AG08396 (cell line): ENCODE measurements around the gene GALNT4.
A peak's percentile ranks its signal among the peaks of the same experiment; 100 is the strongest.

Experiments used
- DNase-seq: peaks from one replicate; pipeline ENCODE4 v3.0.0; 2012; ENCODE audit warnings: low spot score, mixed read lengths

Gene GALNT4

GRCh38 chr12:89529738-89530137, 5.1 kb upstream of the GALNT4 start:
- DNase-seq, result peak; percentile 60

DNA sequence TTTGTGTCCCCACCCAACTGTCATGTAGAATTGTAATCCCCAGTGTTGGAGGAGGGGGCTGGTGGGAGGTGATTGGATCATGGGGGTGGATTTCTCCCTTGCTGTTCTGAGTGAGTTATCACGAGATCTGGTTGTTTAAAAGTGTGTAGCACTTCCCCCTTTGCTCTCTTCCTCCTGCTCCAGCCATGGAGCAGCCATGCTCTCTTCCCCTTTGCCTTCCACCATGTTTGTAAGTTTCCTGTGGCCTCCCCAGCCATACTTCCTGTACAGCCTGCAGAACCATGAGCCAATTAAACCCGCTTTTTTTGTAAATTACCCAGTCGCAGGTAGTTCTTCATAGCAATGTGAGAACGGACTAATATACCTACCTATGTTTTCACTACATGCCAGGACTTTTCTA, 3.8 kb upstream of the GALNT4 start:
- no peak for DNase-seq

DNA sequence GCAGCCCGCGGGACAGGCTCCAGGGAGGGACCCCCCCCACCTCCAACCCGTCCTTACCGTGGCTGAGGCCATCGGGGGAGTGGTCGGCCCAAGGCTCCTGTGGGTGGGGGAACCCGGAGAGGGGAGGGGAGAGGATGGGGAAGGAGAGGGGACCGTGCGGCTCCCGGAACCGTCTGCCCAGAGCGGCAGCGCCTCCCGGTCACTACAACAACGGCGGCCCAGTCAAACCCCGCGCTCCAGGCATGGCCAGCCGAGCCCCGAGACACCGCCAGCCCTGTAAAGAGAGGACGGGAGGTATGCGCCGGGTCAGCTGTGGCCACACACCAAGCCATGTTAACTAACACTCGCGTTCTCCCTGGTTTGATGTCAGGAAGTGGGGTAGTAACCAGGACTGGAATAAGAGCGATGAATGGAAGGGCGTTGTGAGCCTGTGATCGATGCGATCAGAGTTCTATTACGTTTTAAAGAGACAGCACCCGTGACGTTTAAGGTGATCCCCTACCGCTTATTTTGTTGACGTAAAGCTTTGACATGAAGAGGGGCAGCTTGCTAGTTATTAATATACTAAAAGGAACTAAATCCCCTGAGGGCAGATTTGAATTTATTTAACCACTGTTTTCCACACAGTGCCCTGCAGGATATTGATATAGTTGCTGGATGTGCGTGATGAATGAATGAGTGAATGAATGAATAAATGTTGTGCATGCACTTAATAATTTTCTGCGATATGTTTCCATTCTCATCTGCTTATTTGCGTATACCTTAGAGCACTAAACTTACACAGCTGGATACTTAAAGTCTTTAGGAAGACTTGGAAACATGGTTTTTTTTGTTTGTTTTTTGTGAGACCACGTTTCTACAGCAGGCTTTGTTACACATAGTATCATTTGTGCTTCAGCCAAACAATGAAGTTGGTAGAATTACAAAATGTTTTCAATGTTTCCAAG, 1.5 kb upstream of the GALNT4 start, which contains the start of gene POC1B:
Gene POC1B, minus strand, starts transcription at position 224 of the 947 bp plus-strand sequence. Its CDS starts 152 bp downstream, at position 72.
- DNase-seq, result peak; percentile 85

DNA sequence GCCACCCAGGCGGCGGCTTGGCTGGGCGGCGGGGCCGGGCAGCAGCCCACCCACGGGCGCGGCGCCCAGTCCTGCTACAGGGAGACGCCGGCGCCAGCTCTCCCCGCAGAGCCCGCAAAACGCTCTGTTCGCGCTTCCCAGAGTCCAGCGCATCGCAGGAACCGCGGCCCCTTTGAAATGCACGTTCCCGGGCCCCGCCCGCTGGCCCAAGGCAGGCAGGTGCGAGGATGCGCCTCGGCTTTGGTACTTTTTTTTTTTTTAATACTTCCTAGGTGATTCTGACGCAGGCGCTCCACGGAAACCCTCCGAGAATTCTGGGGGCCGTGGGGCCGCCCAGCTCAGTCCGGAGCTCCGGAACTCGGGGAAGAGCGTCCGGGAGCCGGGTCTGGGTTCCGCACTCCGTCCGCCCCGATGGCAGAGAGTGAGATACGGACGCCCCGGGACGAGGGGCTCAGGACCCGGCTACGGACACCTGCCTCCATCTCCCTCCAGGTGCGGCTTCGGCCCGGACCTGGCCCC, 768 bp upstream of the GALNT4 start:
- peak; percentile 58 for DNase-seq

DNA sequence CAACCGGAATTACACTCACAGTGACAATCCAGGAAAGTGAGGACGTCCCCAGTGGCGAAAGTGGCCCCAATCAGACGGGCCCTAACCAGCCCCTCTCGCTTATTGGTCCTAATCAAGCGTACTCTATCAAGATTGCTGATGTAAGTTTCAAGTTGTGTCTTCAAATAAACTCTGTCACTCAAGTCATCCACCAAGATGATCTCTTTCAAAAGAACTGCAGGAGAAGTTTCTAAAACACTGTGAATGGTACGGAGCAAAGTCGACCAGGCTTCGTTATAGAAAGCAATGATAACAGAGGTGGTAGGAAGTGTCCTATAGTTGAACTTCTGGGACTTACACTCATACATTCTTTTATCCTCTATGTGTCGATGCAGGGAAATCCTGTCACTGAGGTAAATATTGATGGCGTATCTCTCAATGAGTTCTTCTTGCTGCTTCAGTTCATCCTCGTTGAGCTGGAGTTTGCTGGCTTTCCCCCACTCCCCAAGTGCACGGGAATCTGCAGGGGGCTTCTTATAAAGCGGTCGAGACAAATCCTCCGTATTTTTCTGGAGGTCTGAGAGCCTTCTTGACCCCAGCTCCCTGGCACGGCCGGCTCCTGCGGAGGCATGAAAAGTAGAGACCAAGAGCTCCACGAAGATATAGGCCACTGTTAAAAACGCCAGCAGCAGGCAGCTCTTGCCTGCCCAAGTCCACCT, 604 bp downstream of the GALNT4 start:
- no peak for DNase-seq

- DNase-seq, result no peak
Observed at GRCh38 chr12:89523393-89523792, 1.2 kb downstream of the GALNT4 start.

- DNase-seq, result no peak
Observed at GRCh38 chr12:89521364-89522223, 3.0 kb downstream of the GALNT4 start.

GRCh38 chr12:89517720-89518119, 6.9 kb downstream of the GALNT4 start:
- DNase-seq, result no peak

- DNase-seq, result no peak
Observed at GRCh38 chr12:89516633-89517032, 8.0 kb downstream of the GALNT4 start.

- no peak for DNase-seq
Observed at GRCh38 chr12:89514751-89515150, 9.8 kb downstream of the GALNT4 start.

- no peak for DNase-seq
Observed at GRCh38 chr12:89513544-89513943, 11.1 kb downstream of the GALNT4 start.

- DNase-seq, result no peak
Observed at GRCh38 chr12:89507015-89507824, 17.4 kb downstream of the GALNT4 start.

DNA sequence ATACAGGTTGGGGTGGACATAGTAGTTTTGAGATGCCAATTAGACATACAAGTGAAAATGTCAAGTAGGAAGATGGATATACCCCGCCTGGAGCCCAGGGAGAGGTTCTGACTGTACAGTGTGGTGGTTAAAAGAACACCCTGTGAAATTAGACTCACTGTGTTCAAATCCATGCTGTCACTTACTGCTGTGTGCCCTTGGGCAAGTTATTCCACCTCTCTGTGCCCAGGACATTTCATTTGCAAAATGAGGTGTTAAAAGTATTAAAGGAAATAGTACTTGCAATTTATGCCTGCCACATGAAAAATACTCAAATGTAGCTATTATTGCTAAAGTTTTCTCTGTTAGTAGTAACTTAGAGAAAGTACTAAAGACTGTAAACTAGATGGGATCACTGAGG, 18.5 kb downstream of the GALNT4 start:
- no peak for DNase-seq

- DNase-seq, result no peak
Observed at GRCh38 chr12:89504560-89505346, 19.8 kb downstream of the GALNT4 start.

- DNase-seq, result no peak
Observed at GRCh38 chr12:89501793-89502192, 22.8 kb downstream of the GALNT4 start.

DNA sequence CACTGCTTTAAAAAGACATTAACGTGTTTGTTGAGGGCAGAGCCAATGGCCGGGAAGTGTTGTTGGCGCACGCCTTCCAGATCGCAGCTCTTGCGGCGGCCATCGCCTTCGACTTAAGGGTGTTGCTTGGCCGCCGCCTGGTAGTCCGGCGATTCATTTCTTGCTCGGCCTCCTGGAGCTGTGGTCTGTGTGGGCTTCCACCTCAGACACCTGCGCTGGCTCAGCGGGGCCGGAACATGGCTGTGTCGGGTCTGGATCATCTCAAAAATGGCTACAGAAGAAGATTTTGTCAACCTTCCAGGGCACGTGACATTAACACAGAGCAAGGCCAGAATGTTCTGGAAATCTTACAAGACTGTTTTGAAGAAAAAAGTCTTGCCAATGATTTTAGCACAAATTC, 24.7 kb downstream of the GALNT4 start:
- no peak for DNase-seq

GRCh38 chr12:89497467-89497866, 27.1 kb downstream of the GALNT4 start:
- DNase-seq, result no peak

DNA sequence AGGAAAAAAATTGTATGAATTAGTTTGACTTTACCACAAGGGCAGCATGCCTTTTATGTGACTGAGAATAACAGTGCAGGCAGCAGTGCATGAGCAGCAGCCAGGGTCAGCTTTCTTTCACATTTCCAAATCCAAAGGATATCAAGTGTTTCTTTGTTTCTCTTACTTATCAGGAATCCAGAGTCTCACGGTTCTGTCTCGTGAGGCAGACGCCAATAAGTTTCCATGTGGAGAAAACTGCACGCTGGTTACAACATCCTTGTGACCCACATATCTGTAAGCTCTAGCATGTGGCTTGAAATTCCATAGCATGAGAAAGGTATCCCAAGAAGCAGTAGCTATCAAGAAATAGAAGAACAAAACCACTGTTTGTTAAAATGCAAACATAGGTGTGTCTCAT, 27.6 kb downstream of the GALNT4 start:
- no peak for DNase-seq

DNA sequence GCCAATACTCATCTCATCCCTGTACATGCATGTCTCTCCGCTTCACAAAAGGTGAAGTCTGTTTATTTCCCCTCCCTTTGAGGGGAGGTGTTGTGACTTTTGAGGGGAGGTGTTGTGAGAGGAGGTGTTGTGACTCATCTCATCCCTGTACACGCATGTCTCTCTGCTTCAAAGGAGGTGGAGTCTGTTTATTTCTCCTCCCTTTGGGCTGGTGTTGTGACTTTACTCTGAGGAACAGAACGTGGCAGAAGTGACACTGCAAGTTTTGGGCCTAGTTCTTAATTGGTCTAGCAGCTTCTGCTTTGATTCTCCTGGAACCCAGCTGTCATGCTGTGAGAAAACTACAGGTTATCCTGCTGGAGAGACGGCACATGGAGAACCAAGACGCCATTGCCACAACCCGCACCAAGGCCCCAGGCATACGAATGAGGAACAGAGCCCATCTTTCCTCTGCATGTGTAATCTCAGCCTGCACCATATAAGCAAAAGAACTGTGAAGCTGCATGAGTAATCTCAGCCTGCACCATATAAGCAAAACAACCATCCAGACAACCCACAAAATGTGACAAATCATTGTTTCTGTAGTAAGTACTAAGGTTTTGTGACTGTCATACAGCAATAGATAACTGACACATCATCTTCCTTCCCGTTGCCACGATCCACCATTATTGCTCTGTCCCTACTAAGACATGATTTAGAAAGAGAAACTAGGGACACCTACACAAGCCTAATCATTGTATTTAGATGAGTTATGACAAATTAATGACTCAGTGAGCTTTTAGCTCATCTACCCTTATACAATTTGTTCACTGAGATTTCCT, 30.0 kb downstream of the GALNT4 start:
- peak; percentile 33 for DNase-seq
